HG03045 (cell line): Measurements from ENCODE around the gene TMEM38A.

Source experiments
- ATAC-seq: cut with Tn5 transposase; IDR thresholded peaks from one replicate; pipeline ENCODE4 v1.9.1; 2021; ENCODE audit warnings: mild to moderate bottlenecking, moderate library complexity; ENCODE audit not compliant: unreplicated experiment

The TMEM38A gene

DNA sequence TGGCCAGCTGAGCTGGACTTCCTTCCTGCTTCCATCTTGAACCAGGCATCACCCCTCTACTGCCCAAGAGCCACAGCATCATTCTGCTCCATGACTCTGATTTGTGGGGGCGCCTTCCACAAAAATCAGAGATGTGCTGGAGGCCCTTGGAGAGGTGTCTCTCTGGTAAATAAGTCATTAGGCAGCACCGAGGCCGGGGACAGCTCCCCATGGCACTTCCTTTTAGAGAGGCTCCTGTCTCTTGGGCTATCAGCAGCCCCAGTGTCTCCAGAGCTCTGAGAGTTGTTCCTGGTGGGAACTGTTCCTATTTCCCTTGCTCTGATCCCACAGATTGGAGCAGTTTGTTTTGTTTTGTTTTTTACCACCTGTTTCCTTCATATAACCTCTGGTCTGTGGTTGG, 78.6 kb downstream of the TMEM38A start:
- ATAC-seq = no peak
